Chondrocyte (in vitro differentiated cells): ENCODE data around the gene FAM83E. TPM values are rescaled to one million over a fixed set of nuclear protein-coding genes. Genes with fewer than 3 reads are reported as not detected.

Experiments
- DNase-seq: peaks from one replicate; pipeline ENCODE4 v3.0.0; 2021; ENCODE audit warnings: mixed read lengths, low spot score
- H3K27ac Mint-ChIP-seq: one replicate; pipeline ENCODE4 v1.8.0; 2021; ENCODE audit warnings: mild to moderate bottlenecking, moderate library complexity, mixed read lengths; ENCODE audit not compliant: unreplicated experiment
- H3K27me3 Mint-ChIP-seq: 2 replicates; pipeline ENCODE4 v1.8.0; 2021; ENCODE audit warnings: low read depth, mixed read lengths
- H3K36me3 Mint-ChIP-seq: 2 replicates; pipeline ENCODE4 v1.8.0; 2021; ENCODE audit warnings: low read depth, mixed read lengths
- H3K4me1 Mint-ChIP-seq: 2 replicates; pipeline ENCODE4 v1.8.0; 2021; ENCODE audit warnings: low read depth, mild to moderate bottlenecking, mixed read lengths
- H3K4me3 Mint-ChIP-seq: one replicate; pipeline ENCODE4 v1.8.0; 2021; ENCODE audit warnings: mild to moderate bottlenecking, moderate library complexity, mixed read lengths; ENCODE audit not compliant: unreplicated experiment
- H3K9me3 Mint-ChIP-seq: 2 replicates; pipeline ENCODE4 v1.8.0; 2021; ENCODE audit warnings: low read depth, mixed read lengths
- CTCF ChIP-seq: fragments of 200-600 bp; sonication (generic); IDR thresholded peaks from 2 replicates; pipeline ENCODE4 v1.5.0; 2021; ENCODE audit warnings: antibody characterized with exemption, mild to moderate bottlenecking, moderate library complexity
- total RNA-seq: library from RNA; stranded (reverse); gene quantifications from 3 replicates; pipeline ENCODE4 v1.2.1, GENCODE V29; 2021

Gene FAM83E
- total RNA-seq, 1 donor from 2014 or later = 0.67 TPM

GRCh38 chr19:48636859-48637448, 22.1 kb upstream of the FAM83E start, which contains the start of gene DBP:
TSS of gene DBP (minus strand) at chr19:48637379. CDS start at chr19:48636994, 385 bp downstream.
- Mint-ChIP-seq H3K9me3 (no peaks in the 10 kb centered on the region), H3K27ac (peak within 1 kb of the TSS; percentile 100), H3K4me3 (peak within 1 kb of the TSS; percentile 94), H3K27me3 (no peaks in the 10 kb centered on the region), H3K36me3 (no peaks in the 10 kb centered on the region), H3K4me1 (peaks cover 45% of the 10 kb centered on the region)
- no peak for TF ChIP-seq CTCF
- DNase-seq = no peak

GRCh38 chr19:48635966-48636858, 21.3 kb upstream of the FAM83E start:
- DNase-seq = no peak
- H3K27me3 Mint-ChIP-seq = no peaks in the 10 kb centered on the region
- H3K36me3 Mint-ChIP-seq = no peaks in the 10 kb centered on the region
- H3K9me3 Mint-ChIP-seq = no peaks in the 10 kb centered on the region
- peak overlapping the region; percentile 70 for H3K4me3 Mint-ChIP-seq
- no peak overlapping the region for H3K27ac Mint-ChIP-seq
- TF ChIP-seq CTCF = no peak
- peaks cover 45% of the 10 kb centered on the region for H3K4me1 Mint-ChIP-seq

- Mint-ChIP-seq H3K36me3 (no peaks in the 10 kb centered on the region), H3K4me1 (peaks cover 52% of the 10 kb centered on the region), H3K27me3 (no peaks in the 10 kb centered on the region), H3K4me3 (peak overlapping the region; percentile 70), H3K27ac (peak overlapping the region; percentile 86), H3K9me3 (no peaks in the 10 kb centered on the region)
- TF ChIP-seq CTCF = no peak
- DNase-seq = no peak
Measured at GRCh38 chr19:48635263-48635965, 20.5 kb upstream of the FAM83E start.

- peak; percentile 98 for DNase-seq
- H3K27ac Mint-ChIP-seq = peak overlapping the region; percentile 86
- no peaks in the 10 kb centered on the region for H3K27me3 Mint-ChIP-seq
- no peak for TF ChIP-seq CTCF
- no peaks in the 10 kb centered on the region for H3K9me3 Mint-ChIP-seq
- H3K4me3 Mint-ChIP-seq = peak overlapping the region; percentile 65
- H3K4me1 Mint-ChIP-seq = peaks cover 59% of the 10 kb centered on the region
- H3K36me3 Mint-ChIP-seq = no peaks in the 10 kb centered on the region
Measured at GRCh38 chr19:48634424-48635262, 19.8 kb upstream of the FAM83E start.
